SK-N-SH (cell line): ENCODE results near the gene NDUFA12.

ENCODE experiments used
- CTCF ChIP-seq: fragments of 200-600 bp; sonication (generic); IDR thresholded peaks from 2 replicates; pipeline ENCODE4 v1.6.1; 2017; ENCODE audit warnings: antibody characterized with exemption, mild to moderate bottlenecking, moderate library complexity
- ELF1 ChIP-seq: IDR thresholded peaks from 2 replicates; pipeline ENCODE4 v1.4.0; 2012
- FOXM1 ChIP-seq: IDR thresholded peaks from 2 replicates; pipeline ENCODE4 v1.4.0; 2012; ENCODE audit warnings: low read depth, mild to moderate bottlenecking
- GABPA ChIP-seq: IDR thresholded peaks from 2 replicates; pipeline ENCODE4 v1.4.0; 2012; ENCODE audit warnings: low read depth, mild to moderate bottlenecking
- MAX ChIP-seq: IDR thresholded peaks from 2 replicates; pipeline ENCODE4 v1.4.0; 2012; ENCODE audit warnings: low read depth
- NFIC ChIP-seq: IDR thresholded peaks from 2 replicates; pipeline ENCODE4 v1.4.0; 2012; ENCODE audit warnings: borderline replicate concordance
- POLR2AphosphoS5 ChIP-seq: IDR thresholded peaks from 2 replicates; pipeline ENCODE4 v1.6.1; 2012; ENCODE audit warnings: low read depth, low read length
- SIN3A ChIP-seq: IDR thresholded peaks from 2 replicates; pipeline ENCODE4 v1.6.1; 2012; ENCODE audit warnings: low read depth, mild to moderate bottlenecking, low read length, moderate library complexity, borderline replicate concordance
- ZBTB33 ChIP-seq: IDR thresholded peaks from 2 replicates; pipeline ENCODE4 v1.4.0; 2012; ENCODE audit warnings: low read depth, borderline replicate concordance

GRCh38 chr12:95002754-95003153 lies 743 bp downstream of the NDUFA12 start:
- TF ChIP-seq ELF1 (no peak), CTCF (no peak), MAX (no peak), GABPA (no peak), ZBTB33 (no peak), SIN3A (no peak), FOXM1 (no peak), POLR2AphosphoS5 (no peak), NFIC (no peak)
